Stimulated activated naive CD4-positive, alpha-beta T cell (primary cell): ENCODE data around the gene C1QL4.
"Not testable (repeated sequence)": the region's sequence is repeated elsewhere in the genome, so short reads cannot be mapped to it uniquely, and the experiment has no call there.

Source experiments
- DNase-seq, 6 experiments: peaks; one replicate each; lab custom pipeline; 2025; lab: John Stamatoyannopoulos, UW

Gene C1QL4

GRCh38 chr12:49301760-49302159, 35.2 kb downstream of the C1QL4 start:
- DNase-seq, result no peak

- no peak for DNase-seq
Observed at GRCh38 chr12:49298160-49298559, 38.8 kb downstream of the C1QL4 start.

GRCh38 chr12:49297695-49298060, 39.3 kb downstream of the C1QL4 start:
- no peak for DNase-seq

GRCh38 chr12:49296836-49297694, 39.9 kb downstream of the C1QL4 start:
- DNase-seq, result peak in 5 of 6 experiments; percentile 21 to 43 (median 32)

GRCh38 chr12:49296034-49296835, 40.8 kb downstream of the C1QL4 start:
- peak; percentile 41 to 62 (median 49) for DNase-seq

- peak in 1 of 6 experiments; percentile 5 for DNase-seq
Observed at GRCh38 chr12:49295082-49295936, 41.7 kb downstream of the C1QL4 start, which contains the start of gene PRPH. Gene PRPH (plus strand): TSS chr12:49295147. CDS start chr12:49295201, 54 bp downstream.

- DNase-seq, result no peak
Observed at GRCh38 chr12:49294804-49295081, 42.2 kb downstream of the C1QL4 start.

- no peak for DNase-seq
Observed at GRCh38 chr12:49294086-49294803, 42.7 kb downstream of the C1QL4 start.

GRCh38 chr12:49293056-49293956, 43.7 kb downstream of the C1QL4 start:
- no peak for DNase-seq

GRCh38 chr12:49292729-49293055, 44.3 kb downstream of the C1QL4 start:
- no peak for DNase-seq

- DNase-seq, result no peak
Observed at GRCh38 chr12:49288922-49289555, 47.9 kb downstream of the C1QL4 start.

- peak; percentile 28 to 75 (median 58) for DNase-seq
Observed at GRCh38 chr12:49288412-49288853, 48.6 kb downstream of the C1QL4 start.

- no peak for DNase-seq
Observed at GRCh38 chr12:49287876-49288275, 49.1 kb downstream of the C1QL4 start.

GRCh38 chr12:49284672-49285071, 52.3 kb downstream of the C1QL4 start:
- DNase-seq, result no peak

- DNase-seq, result no peak
Observed at GRCh38 chr12:49283541-49284429, 53.2 kb downstream of the C1QL4 start.

- DNase-seq, result not testable (repeated sequence)
Observed at GRCh38 chr12:49282740-49283375, 54.1 kb downstream of the C1QL4 start.
